Epithelial cell of proximal tubule (primary cell): ENCODE measurements around the gene C1orf122. TPM values are rescaled to one million over a fixed set of nuclear protein-coding genes. Genes with fewer than 3 reads are reported as not detected.
A peak's percentile ranks its signal among the peaks of the same experiment; 100 is the strongest.

Source experiments
- DNase-seq: peaks from one replicate; pipeline ENCODE4 v3.0.0-alpha.2; 2011; ENCODE audit warnings: low read depth
- H3K4me3 ChIP-seq: 2 replicates; pipeline ENCODE4 v1.5.1; 2011; ENCODE audit warnings: low read depth, mild to moderate bottlenecking, low read length
- total RNA-seq: library from RNA; depleted of rRNA; stranded (reverse); fragments of >200 nt; gene quantifications from 2 replicates; pipeline ENCODE4 v1.2.3, GENCODE V29; 2015
- TF ChIP-seq, protein P1 (sequence below): conservative IDR thresholded peaks from 2 replicates; pipeline ENCODE4 v1.5.1; 2012; ENCODE audit warnings: low read depth, mild to moderate bottlenecking, low read length

The C1orf122 gene
- total RNA-seq, 1 donor from 2014 or later: 95.2 TPM

GRCh38 chr1:37807220-37807554 lies 403 bp upstream of the C1orf122 start:
- peak overlapping the region; percentile 94 for H3K4me3 ChIP-seq
- TF ChIP-seq, protein P1, sequence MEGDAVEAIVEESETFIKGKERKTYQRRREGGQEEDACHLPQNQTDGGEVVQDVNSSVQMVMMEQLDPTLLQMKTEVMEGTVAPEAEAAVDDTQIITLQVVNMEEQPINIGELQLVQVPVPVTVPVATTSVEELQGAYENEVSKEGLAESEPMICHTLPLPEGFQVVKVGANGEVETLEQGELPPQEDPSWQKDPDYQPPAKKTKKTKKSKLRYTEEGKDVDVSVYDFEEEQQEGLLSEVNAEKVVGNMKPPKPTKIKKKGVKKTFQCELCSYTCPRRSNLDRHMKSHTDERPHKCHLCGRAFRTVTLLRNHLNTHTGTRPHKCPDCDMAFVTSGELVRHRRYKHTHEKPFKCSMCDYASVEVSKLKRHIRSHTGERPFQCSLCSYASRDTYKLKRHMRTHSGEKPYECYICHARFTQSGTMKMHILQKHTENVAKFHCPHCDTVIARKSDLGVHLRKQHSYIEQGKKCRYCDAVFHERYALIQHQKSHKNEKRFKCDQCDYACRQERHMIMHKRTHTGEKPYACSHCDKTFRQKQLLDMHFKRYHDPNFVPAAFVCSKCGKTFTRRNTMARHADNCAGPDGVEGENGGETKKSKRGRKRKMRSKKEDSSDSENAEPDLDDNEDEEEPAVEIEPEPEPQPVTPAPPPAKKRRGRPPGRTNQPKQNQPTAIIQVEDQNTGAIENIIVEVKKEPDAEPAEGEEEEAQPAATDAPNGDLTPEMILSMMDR: no peak
- no peak for DNase-seq

DNA sequence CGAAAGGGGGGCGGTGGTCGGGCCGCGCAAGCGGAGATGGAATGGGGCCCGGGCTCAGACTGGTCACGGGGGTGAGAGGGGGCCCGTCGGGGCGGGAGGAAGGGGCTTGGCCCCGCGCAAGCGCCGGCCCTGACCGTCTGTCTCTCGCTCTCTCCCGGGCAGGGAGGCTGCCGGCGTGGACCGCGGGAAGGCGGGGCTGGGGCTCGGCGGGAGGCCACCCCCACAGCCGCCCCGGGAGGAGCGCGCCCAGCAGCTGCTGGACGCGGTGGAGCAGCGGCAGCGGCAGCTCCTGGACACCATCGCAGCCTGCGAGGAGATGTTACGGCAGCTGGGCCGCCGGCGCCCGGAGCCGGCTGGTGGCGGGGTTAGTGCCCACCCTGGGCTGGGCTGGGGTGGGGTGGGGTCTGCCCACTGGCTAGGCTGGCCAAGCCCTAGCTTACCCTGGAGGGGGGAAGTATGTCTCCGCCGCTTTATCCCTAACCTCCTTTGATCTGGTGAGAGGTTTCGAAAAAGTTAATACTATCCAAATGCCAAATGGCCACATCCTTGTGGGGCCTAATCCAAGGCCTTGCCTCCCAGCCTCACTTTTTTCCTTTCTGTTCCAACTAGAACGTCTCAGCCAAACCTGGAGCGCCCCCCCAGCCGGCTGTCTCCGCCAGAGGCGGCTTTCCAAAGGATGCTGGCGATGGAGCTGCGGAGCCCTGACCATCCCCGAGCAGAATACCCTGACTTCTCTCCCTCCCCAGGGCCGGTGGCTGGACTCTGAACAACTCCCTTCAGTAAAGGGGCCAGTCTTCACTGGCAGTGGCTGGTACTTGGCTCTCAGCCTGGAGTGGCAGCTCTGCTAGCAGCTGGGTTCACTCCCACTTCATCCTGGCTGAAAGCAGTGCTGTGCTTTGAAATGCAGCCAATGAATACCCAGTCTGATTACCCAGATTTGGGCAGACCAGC lies 1.1 kb downstream of the C1orf122 start:
- TF ChIP-seq, protein P1: no peak
- peak overlapping the region; percentile 94 for H3K4me3 ChIP-seq
- no peak for DNase-seq

DNA sequence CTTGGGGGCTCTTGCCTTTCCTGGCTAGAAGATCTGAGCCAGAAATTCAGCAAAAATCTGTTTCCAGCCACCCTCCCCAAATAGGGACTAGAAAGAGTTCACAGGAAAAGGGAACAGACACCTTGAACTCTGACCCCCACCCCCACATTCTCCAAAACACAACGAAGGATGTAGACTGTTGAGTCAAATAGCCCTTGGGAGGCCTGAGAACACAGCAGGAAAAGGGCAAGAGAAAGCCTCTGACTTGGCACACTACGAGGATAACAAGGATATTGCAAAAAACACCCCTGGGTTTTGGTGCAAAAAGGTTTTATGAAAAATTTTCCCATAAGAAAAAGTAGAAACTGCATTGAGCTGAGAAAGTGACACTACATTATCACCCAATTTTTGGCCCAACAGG lies 2.4 kb downstream of the C1orf122 start:
- no peak overlapping the region for H3K4me3 ChIP-seq
- TF ChIP-seq, protein P1: no peak
- DNase-seq: no peak

DNA sequence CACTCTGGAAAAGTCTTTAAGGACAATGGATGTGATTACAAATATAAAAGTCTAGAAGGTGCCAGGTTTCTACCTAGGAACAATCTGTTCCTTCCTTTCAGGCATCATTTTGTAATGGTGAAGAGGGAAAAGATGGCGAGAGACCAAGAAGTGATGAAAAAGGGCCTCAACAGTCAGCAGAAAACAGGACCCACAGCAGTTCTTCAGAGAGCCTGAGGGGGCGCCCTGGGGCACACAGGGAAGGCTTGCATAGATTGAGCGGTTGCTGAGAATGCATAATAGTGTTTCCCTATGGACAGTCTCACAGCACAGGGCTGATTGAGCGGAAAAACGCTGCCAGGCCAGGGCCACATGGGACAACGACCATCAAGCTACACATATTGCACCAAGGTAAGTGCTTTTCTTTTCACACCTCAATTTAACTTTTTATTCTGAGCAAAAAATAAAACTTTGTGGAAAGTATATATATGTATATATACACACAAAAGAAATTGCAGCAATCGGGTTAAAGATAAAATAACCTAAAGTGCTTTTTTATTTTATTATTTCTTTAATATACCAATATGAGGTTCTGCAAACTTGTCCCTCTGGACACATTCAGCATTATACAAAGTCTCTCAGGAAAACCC lies 3.6 kb downstream of the C1orf122 start:
- TF ChIP-seq, protein P1: peak; percentile 96
- DNase-seq: no peak
- H3K4me3 ChIP-seq: no peak overlapping the region

DNA sequence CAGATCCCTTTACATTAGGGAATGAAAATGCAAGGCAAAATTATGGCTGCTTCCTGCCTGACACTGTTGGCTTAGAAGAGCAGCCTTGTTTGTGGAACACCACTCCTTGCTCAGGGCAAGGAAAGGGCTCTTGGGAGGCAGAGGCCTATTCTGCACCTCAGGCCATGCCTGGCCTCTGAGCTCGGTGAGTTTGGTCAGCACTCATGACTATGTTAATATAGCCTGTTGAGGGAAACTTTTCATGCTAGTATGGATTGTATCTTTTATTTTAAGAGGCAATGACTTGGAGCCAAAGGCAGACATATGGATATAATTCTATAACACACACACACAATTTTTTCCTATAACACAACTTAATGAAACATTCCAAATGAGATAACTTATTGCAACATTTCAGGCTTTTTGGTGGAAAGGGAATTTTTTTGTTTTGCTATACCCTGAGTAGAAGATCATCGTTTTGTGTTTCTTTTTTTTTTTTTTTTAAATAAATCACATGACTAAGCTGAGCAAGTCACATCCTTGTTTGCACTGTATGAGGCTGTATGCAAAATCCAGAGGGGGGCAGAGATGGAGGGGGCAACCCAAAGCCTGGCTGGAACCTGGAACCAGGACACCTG lies 6.0 kb downstream of the C1orf122 start:
- DNase-seq: no peak
- H3K4me3 ChIP-seq: no peak overlapping the region
- TF ChIP-seq, protein P1: no peak

- TF ChIP-seq, protein P1: no peak
- no peak overlapping the region for H3K4me3 ChIP-seq
- no peak for DNase-seq
These were observed 6.7 kb downstream of the C1orf122 start for GRCh38 chr1:37814252-37814651.
